GM10266 (cell line): Measurements from ENCODE around the gene SMARCC1.

ENCODE experiments used
- DNase-seq: peaks from one replicate; pipeline ENCODE4 v3.0.0; 2012; ENCODE audit errors: extremely low spot score
- TF ChIP-seq, protein P1 (sequence below): IDR thresholded peaks from 2 replicates; pipeline ENCODE4 v1.5.1; 2012; ENCODE audit warnings: mild to moderate bottlenecking, low read depth; ENCODE audit not compliant: control insufficient read depth, insufficient read depth; ENCODE audit errors: missing control alignments

Gene SMARCC1

DNA sequence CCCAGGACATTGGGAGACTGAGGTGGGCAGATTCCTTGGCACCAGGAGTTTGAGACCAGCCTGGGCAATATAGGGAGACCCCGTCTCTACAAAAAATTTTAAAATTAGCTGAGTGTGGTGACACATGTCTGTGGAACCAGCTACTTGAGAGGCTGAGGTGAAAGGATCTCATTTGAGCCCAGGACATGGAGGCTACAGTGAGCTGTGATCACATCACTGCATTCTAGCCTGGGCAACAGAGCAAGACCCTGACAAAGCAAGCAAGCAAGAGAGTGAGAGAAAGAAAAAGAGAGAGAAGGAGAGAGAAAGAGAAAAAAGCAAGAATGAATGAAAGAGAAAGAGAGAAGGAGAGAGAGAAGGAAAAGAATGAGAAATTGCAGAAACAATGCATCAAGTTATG, 150.9 kb downstream of the SMARCC1 start:
- TF ChIP-seq, protein P1, sequence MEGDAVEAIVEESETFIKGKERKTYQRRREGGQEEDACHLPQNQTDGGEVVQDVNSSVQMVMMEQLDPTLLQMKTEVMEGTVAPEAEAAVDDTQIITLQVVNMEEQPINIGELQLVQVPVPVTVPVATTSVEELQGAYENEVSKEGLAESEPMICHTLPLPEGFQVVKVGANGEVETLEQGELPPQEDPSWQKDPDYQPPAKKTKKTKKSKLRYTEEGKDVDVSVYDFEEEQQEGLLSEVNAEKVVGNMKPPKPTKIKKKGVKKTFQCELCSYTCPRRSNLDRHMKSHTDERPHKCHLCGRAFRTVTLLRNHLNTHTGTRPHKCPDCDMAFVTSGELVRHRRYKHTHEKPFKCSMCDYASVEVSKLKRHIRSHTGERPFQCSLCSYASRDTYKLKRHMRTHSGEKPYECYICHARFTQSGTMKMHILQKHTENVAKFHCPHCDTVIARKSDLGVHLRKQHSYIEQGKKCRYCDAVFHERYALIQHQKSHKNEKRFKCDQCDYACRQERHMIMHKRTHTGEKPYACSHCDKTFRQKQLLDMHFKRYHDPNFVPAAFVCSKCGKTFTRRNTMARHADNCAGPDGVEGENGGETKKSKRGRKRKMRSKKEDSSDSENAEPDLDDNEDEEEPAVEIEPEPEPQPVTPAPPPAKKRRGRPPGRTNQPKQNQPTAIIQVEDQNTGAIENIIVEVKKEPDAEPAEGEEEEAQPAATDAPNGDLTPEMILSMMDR: no peak
- DNase-seq: no peak

DNA sequence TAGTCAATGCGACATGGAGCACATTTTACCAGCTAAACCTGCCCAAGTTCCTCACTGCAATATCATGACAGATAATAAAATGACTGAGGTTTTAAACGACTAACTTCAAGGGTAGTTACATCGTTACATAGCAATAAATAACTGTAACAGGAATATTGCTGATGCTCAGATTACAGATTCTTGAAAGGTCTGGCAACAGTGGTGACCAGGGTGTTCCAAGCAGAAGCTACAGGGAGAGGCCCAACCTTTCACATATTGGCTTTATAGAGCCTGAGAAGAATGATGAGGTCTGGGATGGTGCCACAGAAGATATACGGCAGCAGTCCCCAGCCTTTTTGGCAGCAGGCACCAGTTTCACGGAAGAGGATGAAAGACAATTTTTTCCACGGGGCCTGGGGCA, 151.9 kb downstream of the SMARCC1 start:
- DNase-seq: no peak
- TF ChIP-seq, protein P1: no peak

DNA sequence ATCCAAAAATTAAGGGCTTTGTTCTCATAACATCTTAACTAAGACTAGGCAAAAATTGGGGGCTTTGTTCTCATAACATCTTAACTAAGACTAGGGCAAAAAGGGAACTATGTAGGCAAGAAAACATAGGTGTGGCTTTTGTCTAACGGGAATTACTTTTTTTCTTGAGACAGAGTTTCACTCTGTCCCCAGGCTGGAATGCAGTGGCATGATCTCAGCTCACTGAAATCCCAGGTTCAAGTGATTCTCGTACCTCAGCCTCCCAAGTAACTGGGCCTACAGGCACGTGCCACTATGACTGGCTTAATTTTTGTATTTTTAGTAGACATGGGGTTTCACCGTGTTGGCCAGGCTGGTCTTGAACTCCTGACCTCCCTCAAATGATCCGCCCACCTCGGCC, 153.3 kb downstream of the SMARCC1 start:
- TF ChIP-seq, protein P1: no peak
- DNase-seq: no peak

GRCh38 chr3:47622671-47623461, 158.8 kb downstream of the SMARCC1 start:
- DNase-seq: no peak

DNA sequence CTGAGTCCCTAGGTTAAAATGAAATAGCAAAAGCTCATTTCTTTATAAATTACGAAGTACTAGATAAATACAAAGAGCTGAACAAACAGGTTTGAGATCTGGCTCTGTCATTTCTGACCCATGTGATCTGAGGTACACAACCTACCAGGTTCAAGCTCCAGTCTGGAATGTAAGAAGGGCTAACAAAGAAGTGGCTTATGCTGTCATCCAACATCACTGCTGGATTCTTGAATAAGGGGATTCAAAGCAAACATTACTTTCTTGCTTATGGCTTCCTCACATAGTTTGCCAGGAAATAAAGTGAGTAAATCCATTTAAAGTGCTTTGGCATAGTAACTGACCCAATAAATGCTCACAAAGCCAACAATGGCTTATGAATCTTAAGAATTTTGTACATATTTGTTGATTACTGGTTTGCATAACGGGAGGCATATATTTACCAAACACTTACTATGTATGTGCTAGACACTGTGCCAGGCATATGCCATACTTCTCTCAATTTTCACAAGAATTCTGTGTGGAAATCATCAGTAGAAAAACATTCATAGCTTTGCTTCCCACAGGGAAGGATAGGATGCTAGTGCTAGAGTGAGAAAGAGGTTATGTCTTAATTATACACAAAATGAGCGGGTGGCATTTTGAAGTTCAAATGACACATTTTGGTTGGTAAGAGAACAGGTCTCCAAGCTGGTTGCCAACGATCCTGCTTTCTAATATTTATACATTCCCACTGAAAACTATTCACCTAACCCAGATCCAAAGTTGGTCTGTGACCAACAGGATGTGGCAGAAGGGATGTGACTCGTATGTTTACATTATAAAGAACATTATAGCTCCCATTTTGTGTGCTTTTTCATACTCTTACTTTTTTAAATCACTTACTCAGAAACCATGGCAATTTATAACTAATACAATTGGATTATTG, 164.3 kb downstream of the SMARCC1 start:
- no peak for DNase-seq
- TF ChIP-seq, protein P1: no peak

More at GRCh38 chr3:47622671-47623461, 158.8 kb downstream of the SMARCC1 start:
- TF ChIP-seq, protein P1: no peak

DNA sequence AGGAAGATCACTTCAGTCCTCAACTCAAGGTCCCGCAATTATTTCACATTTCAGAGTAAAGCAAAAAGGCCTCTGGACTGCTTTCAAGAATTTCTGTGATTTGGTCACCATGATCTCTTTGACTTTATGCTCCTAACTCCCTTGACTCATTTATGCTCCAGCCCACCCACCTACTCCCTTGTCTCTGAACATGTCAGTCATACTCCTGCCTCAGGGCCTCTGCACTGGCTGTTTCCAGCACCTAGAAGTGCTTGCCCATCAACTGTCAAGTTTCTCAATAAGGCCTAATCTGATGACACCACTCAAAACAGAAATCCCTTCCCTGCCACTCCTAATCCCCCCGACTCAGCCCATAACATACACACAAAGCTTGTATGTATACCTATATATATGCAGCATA, 166.9 kb downstream of the SMARCC1 start:
- DNase-seq: no peak
- TF ChIP-seq, protein P1: no peak
